Hematopoietic multipotent progenitor cell (in vitro differentiated cells): Measurements from ENCODE around the gene PCDHB3. TPM values are rescaled to one million over a fixed set of nuclear protein-coding genes. Genes with fewer than 3 reads are reported as not detected.
"Not testable (repeated sequence)": the region's sequence is repeated elsewhere in the genome, so short reads cannot be mapped to it uniquely, and the experiment has no call there.

ENCODE experiments used
- DNase-seq, 3 donors: peaks; one replicate each; pipeline ENCODE4 v3.0.0-alpha.2; 2011 to 2015; ENCODE audit warnings: low read depth in 2 of 3, low spot score in 2 of 3
- total RNA-seq: library from RNA; depleted of rRNA; stranded (reverse); fragments of >200 nt; gene quantifications from one replicate; pipeline ENCODE4 v1.2.3, GENCODE V29; 2012

Gene PCDHB3
- total RNA-seq = under 0.01 TPM

GRCh38 chr5:141100243-141100805 lies at the start of gene PCDHB3:
PCDHB3 (plus strand) TSS chr5:141100473; CDS start chr5:141100650, 177 bp downstream.
- DNase-seq = peak in 1 of 3 donors; percentile 41

DNA sequence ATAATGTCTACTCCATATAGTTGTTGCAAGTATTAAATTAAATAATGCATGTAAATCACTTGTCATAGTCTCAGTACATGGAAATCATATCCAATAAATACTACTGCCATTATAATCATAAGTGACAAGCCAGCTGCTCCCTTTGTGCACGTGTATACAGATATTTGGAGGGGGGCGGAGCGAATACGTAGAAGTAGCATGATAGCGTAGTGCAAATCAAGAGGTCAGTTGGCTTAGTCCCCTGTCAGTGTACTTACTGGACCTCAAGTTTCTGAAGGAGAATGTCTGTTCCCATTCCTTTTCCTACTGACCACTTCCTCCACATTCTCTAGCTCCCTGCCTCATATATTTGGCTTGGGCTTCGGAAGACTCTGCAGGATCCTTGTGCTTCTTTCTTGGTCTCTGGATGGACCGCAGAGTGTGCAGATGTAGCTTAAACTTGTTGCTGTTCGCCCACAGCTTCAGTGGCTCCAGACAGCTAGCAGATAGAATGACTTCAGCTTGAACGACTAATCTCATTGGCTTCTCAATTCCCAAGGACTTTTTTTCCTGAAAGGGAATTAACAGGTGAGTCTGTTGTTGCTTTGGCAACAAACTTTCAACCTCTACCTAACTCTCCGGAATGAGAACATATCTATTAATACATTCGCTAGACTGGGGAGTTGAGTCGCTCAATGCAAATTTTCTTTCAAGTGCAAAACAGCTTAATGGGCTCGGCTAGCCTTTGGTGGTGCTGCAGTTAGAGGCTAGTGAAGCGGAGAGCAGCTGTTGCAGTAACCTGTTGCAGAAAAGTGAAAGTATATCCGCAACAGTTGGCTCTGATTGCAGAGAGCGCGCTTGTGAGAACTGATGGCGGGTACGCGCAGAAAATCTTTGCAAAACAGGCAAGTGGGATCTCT lies 49.4 kb upstream of the PCDHB3 start, which contains the start of gene PCDHB1:
Gene PCDHB1 (plus strand): TSS at position 753 of the 899 bp plus-strand sequence. CDS start 97 bp downstream, at position 850.
- DNase-seq = no peak

DNA sequence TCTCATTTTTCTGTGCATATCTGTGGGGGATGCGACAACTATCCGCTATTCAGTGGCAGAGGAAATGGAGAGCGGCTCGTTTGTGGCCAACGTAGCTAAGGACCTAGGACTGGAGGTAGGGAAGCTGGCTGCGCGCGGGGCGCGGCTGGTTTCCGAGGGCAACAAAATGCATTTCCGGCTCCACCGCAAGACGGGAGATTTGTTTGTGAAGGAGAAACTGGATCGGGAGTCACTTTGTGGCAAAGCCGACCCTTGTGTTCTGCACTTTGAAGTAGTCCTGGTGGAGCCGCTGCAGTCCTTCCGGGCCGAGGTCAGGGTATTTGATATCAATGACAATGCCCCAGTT lies 48.8 kb upstream of the PCDHB3 start:
- no peak for DNase-seq

DNA sequence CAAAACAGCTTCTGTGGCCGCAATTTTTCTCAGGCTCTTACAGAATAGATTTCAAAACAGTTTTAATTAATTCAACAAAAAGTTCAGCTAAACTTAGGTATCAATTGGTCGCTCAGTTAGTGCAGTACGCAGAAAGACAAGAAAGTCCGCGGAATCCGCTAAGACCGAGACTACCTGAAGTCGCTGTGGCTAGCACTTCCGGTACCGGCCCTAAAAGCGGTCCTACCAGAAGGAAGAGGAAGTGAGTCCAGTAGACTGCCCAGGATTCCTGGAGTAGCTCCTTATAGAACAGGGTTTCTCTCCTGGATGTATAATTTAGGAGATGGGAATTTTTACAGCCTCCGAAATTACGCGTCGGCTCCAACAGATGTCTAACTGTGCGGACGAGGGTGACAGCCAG lies 22.4 kb upstream of the PCDHB3 start:
- no peak for DNase-seq

DNA sequence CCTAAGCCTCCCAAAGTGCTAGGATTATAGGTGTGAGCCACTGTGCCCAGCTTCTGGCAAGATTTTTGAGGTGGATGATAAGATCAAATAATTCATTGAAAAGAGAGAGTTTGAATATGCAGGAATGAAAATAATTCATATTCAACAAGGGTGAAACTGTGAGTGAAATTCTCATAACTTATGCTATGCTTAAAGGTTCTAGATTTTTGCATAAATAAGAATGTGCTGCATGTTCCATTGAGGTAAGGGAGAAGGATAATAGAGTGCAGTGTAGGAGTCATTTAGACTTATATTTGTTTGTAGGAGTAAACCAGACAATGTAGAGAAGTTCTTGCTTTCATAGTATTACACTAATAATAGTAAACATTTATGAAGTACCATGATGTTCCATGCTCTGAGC lies 18.0 kb upstream of the PCDHB3 start:
- no peak for DNase-seq

DNA sequence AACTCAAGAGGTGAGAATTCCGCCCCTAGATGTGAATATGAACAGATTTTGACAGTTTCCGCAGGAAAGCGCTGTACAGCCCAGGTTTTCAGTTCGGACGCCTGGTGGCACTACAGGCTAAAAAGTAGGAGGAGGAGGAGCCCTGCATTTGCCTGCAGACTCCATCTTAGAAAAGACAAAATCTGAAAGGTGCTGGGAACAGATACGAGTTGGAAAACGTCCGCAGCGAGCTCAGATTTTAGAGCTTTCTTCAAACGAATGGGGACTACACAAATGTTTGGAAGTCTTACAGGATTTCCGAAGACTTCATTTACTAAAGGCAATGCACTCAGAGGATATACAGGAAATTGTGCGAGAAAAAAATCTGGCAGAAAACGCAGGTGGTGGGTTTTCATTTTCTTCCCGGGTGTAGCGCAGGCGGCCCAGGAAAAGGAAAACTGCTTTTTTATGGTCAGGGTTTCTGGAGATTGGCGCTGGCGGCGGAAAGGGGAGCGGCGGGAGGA lies 15.7 kb upstream of the PCDHB3 start:
- DNase-seq = peak in 2 of 3 donors; percentile 20 to 47

GRCh38 chr5:141094481-141095262 lies 5.6 kb upstream of the PCDHB3 start, which contains the start of gene PCDHB2:
PCDHB2 (plus strand) TSS chr5:141094615; CDS start chr5:141094791, 176 bp downstream.
- DNase-seq = peak in 1 of 3 donors; percentile 5

DNA sequence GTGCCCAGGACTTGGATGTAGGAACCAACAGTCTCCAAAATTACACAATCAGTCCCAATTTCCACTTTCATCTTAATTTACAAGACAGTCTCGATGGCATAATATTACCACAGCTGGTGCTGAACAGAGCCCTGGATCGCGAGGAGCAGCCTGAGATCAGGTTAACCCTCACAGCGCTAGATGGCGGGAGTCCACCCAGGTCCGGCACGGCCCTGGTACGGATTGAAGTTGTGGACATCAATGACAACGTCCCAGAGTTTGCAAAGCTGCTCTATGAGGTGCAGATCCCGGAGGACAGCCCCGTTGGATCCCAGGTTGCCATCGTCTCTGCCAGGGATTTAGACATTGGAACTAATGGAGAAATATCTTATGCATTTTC lies 5.0 kb upstream of the PCDHB3 start:
- no peak for DNase-seq

DNA sequence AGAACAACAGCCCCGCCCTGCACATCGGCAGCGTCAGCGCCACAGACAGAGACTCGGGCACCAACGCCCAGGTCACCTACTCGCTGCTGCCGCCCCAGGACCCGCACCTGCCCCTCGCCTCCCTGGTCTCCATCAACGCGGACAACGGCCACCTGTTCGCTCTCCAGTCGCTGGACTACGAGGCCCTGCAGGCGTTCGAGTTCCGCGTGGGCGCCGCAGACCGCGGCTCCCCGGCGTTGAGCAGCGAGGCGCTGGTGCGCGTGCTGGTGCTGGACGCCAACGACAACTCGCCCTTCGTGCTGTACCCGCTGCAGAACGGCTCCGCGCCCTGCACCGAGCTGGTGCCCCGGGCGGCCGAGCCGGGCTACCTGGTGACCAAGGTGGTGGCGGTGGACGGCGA lies 4.1 kb upstream of the PCDHB3 start:
- not testable (repeated sequence) for DNase-seq

DNA sequence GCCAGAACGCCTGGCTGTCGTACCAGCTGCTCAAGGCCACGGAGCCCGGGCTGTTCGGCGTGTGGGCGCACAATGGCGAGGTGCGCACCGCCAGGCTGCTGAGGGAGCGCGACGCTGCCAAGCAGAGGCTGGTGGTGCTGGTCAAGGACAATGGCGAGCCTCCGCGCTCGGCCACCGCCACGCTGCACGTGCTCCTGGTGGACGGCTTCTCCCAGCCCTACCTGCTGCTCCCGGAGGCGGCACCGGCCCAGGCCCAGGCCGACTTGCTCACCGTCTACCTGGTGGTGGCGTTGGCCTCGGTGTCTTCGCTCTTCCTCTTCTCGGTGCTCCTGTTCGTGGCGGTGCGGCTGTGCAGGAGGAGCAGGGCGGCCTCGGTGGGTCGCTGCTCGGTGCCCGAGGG lies 3.7 kb upstream of the PCDHB3 start:
- DNase-seq = not testable (repeated sequence)

DNA sequence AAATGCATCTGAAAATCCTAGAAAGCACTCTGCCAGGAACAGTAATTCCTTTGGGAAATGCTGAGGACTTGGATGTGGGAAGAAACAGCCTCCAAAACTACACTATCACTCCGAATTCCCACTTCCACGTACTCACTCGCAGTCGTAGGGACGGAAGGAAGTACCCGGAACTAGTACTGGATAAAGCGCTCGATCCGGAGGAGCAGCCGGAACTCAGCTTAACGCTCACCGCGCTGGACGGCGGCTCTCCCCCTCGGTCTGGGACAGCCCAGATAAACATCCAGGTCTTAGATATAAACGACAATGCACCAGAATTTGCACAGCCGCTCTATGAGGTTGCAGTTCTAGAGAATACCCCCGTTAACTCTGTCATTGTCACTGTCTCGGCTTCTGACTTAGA lies 786 bp downstream of the PCDHB3 start:
- no peak for DNase-seq

- DNase-seq = not testable (repeated sequence)
These were observed 1.8 kb downstream of the PCDHB3 start for GRCh38 chr5:141102070-141102469.

- not testable (repeated sequence) for DNase-seq
These were observed 2.2 kb downstream of the PCDHB3 start for GRCh38 chr5:141102471-141102870.

DNA sequence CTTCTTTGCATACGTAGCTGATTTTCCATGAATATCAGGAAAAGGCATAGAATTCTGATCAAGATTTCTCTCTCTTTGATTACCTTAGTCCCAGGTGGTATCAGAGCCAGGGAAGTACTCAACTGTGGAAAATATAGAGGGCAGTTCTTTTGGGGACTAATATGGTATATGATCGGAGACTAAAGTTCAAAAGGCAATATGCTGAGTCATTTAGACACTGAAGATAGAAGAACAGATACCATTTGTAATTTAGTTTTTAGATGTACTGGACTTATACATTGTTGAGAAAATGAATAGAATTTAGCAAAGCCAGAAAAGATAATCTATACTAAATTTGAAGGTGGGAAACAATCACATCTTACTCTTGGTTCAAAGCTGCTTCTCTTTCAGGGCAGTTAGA lies 5.1 kb downstream of the PCDHB3 start:
- DNase-seq = no peak

DNA sequence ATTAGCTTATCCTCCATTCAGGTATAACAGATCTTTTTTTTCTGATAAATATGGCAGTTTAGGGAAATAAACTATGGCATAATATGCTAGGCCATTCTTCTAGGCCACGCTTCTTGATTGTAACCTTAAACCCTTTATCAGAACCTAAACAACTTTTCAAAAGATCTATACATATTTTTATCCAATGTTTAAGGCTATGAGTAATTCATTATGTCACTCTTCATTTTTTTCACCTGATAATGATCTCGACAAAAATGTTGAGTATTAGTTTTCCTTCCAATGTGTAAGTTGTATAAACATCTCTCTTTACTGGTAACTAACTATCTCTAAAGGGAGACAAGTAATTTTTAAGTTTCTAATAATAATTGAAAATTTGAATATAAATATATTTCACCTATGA lies 19.0 kb downstream of the PCDHB3 start:
- DNase-seq = no peak

DNA sequence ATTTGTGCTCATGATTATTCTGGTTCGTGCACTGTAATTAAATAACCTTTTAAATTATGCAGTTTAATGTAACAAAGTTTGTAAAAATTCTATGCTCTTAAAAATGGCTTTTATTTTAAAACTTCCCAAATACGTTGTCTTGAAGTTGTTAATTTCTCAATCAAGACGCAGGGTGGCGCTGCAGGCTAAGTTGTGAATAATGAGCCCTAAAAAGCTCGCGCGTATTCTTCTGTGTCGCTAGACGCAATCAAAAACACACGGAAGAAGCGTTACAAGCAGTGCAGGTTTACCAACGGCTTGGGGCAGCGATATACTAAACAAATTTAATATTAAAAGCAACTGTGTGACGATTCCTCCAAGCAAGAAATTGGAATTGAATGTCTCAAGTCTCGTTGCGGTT lies 21.3 kb downstream of the PCDHB3 start, which contains the start of gene PCDHB4:
Gene PCDHB4 (plus strand): TSS at position 256 of the 400 bp plus-strand sequence. CDS start 181 bp downstream, outside the sequence.
- DNase-seq = peak in 1 of 3 donors; percentile 21

- DNase-seq = no peak
These were observed 21.7 kb downstream of the PCDHB3 start for GRCh38 chr5:141121985-141122384.

DNA sequence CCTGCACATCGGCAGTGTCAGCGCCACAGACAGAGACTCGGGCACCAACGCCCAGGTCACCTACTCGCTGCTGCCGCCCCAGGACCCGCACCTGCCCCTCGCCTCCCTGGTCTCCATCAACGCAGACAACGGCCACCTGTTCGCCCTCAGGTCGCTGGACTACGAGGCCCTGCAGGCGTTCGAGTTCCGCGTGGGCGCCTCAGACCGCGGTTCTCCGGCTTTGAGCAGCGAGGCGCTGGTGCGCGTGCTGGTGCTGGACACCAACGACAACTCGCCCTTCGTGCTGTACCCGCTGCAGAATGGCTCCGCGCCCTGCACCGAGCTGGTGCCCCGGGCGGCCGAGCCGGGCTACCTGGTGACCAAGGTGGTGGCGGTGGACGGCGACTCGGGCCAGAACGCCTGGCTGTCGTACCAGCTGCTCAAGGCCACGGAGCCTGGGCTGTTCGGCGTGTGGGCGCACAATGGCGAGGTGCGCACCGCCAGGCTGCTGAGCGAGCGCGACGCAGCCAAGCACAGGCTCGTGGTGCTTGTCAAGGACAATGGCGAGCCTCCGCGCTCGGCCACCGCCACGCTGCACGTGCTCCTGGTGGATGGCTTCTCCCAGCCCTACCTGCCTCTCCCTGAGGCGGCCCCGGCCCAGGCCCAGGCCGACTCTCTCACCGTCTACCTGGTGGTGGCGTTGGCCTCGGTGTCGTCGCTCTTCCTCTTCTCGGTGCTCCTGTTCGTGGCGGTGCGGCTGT lies 23.3 kb downstream of the PCDHB3 start:
- not testable (repeated sequence) for DNase-seq

DNA sequence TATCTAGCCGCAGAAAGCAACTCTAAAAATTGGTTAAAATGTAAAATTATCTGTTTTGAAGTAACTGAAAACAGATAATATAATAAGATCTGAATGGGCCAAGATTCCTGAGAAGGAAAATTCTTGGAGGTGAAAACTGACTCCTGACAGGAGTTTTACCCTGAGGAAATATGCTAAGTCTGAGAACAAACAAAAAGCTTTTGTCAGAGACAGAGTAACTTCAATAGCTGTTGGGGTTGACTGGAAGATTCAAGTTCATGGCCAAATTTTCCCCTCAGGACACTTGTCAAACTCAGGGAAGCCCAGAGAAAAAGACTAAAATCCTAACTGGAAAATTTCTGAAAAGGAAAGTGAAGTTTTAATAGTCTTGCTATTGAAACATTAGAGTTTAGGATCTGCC lies 27.0 kb downstream of the PCDHB3 start:
- no peak for DNase-seq
